AG08396 (cell line): ENCODE data around the gene IGFLR1.
A peak's percentile ranks its signal among the peaks of the same experiment; 100 is the strongest.
"Not testable (repeated sequence)": the region's sequence is repeated elsewhere in the genome, so short reads cannot be mapped to it uniquely, and the experiment has no call there.

Experiments used
- DNase-seq: peaks from one replicate; pipeline ENCODE4 v3.0.0; 2012; ENCODE audit warnings: low spot score, mixed read lengths

IGFLR1 gene

DNA sequence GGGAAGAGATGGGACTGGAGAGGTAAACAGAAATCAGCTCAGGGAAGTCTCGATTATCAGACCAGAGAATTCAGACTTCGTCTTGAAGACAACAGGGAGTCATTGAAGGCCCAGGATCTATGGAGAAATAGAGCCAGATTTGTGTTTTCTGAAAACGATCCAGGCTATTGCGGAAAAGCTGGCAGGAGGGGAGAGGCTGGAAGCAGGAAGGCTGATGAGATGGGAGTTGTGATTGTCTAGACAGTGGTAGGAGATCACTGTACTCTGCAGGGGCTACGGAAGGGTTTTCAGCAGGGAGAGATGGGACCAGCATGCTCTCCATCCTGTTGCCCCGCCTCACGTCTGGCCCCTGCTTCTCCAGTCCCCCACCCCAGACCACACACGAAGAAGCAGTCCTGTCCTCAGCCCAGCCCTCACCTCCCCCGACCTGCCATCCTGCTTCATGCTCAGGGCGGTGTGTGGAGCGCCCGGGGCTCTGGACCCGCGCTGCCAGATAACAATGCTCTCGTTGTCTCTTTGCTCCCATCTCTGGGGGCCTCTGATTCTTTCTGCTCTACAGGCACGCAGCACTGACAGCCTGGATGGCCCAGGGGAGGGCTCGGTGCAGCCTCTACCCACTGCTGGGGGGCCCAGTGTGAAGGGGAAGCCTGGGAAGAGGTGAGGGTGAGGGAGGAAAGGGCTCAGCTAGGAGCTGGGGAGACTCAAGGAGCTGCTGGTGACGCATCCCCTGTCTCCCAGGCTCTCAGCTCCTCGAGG lies 35.0 kb upstream of the IGFLR1 start:
- DNase-seq, result no peak

DNA sequence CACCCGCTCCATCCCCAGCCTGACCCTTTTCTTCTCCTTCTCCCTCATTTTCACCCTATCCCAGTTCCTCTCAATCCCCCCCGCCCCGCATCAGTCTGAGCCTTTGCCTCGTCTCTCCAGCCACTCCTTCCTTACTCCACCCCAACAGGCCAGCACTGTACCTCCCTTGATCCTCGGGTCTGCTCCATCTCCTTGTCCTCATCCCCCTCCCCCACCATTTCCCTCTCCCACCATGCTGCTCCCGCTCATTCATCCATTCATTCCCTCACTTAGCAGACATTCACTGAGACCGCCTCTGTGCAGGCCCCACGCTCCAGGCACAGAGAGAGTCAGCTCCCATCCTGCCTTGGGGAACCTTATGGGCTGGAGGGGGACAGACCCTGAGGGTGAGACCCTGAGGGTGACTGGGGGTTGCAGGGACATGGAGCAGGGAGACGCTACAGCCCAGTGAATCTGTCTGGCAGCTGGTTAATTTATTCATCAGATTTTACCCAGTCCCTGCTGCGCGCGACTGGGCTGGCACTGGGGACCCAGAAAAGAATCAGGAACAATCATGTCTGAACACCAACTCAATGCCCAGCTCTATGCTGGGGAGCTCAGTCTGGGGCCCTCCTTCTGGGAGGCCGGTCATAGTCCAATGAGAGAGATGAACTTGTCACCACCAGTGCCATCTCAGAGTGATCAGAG lies 34.0 kb upstream of the IGFLR1 start:
- DNase-seq, result no peak

DNA sequence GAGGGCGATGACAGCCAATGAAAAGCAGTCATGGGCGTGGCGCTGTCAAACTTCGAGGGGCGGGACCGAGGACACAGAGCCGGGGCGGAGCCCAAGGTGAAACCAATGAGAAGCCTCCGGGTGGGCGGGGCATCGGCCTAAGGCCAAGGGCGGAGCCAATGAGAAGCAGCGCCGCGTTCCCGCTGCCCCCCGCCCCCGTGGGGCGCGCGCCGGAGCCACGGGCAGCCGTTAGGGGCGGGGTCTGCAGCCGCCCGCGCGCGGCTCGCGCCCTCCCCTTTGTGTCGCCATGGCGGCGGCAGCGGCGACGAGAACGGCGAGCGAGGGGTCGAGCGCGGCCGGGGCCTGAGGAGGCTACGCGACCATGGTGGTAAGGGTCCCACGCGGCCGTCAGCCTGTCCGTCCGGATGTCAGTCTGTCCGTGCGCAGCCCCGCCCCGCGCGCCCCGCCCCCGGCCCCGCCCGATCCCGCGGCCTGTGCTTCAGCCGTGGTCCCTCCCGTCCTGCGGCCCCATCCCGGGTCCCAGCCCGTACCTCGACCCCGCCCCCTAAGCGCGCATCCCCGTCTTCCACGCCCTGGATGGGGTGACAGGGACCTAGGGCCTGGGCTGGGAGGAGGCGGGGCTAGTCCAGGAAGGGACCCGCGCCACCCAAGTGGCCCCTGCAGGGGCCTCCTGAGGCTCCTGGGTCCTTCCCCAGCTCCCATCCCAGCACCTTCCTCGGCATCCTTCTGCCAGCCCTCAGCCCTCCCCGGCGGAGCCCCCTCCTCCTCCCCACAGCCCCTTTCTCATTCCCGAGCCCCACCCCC lies 33.2 kb upstream of the IGFLR1 start, which contains the start of gene ARHGAP33:
TSS of gene ARHGAP33 (plus strand) at position 267 of the 804 bp plus-strand sequence. CDS start at position 362, 95 bp downstream.
- DNase-seq, result peak; percentile 99

DNA sequence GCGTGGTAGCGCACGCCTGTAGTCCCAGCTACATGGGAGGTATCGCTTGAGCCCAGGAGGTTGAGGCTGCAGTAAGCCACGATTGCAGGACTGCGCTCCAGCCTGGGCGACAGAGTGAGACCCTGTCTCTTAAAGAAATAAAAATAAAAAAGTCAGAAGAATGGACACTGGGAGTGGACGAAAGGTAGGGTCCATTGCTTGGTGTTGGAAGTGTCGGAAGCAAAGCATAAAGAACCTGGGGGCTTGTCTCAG lies 32.7 kb upstream of the IGFLR1 start:
- no peak for DNase-seq

DNA sequence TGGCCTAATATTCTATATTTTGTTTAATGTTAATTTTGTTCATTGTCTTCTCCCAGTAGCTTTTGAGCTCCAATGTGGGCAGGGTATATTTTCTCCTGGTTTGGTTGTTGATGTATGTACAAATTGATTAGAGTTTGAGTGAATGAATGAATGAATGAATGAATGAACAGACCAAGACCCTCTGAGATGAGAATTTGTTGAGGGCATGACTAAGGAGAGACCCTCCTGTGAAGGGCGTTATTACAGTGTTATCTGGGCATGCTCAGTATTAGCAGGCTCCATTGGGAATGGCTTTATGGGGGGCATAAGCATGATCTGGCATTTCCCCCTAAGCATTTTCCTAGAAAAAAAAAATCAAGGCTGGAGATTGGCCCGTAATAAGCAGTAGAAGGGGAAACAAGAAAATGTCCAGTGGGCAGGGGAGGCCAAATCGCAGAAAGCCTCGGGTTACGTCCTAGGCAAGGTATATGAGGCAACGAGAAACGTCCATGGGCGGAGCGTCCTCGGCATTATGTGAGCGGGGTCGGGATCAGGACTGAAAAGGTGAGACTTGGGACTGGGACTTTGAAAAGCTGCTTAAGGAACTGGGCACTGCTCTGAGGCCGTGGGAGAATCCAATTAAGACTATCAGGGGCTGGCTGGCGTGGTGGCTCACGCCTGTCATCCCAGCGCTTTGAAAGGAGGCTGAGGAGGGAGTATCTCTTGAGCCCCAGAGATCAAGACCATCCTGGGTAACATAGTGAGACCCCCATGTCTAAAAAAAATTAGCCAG lies 32.2 kb upstream of the IGFLR1 start:
- no peak for DNase-seq

DNA sequence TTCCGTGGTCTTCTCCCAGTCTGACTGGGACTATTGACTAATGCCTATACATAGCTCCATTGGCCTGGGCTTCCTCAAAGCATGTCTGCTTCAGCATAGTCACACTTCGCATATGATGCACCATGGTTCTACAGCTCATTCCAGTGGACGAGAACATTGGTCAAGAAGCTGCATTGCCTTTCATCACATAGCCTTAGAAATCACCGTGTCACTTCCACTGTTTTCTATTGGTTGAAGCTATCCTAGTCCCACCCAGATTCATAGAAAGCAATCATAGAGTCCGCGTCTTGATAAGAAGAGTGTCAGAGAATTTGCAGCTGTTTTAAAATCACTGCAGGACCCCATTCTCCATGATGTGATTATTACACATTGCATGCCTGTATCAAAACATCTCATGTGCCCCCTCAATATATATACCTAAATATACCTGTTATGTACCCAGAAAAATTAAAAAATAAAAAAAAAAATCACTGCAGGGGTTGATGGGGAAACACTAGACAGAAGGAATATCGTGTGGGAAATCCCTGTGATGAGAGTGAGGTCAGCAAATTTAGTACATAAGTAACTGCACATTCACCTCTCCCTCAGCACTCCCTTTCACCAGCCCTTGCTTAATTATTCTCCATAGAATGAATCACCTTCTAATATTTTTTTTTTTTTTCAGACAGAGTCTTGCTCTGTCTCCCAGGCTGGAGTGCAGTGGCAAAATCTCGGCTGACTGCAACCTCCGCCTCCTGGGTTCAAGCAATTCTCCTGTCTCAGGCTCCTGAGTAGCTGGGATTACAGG lies 31.0 kb upstream of the IGFLR1 start:
- DNase-seq, result no peak

DNA sequence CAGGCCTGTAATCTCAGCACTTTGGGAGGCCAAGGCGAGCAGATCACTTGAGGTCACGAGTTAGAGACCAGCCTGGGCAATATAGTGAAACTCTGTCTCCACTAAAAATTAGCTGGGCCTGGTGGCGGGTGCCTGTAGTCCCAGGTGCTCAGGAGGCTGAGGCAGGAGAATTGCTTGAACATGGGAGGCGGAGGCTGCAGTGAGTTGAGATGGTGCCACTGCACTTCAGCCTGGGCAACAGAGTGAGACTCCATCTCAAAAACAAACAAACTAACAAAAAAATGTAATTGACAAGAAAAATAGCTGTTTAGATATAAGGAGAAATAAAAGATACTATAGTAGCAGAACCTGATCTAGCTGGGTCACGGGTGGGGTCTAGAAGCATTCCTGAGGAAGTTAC lies 30.1 kb upstream of the IGFLR1 start:
- not testable (repeated sequence) for DNase-seq

DNA sequence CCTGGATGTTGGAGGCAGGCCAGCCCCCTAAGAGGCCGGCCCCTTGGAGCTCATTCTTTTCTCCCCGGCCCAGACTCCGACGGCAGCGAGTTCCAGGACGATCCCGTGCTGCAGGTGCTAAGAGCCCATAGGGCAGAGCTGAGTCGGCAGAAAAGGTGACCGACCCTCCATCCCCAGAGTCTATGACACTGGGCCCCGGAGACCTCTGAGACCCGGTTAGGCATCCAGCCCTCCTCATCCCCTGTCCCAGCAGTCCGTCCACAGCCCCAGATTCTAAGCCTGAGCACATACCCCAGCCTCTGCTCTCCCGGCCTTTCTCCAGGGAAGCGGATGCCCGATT lies 25.8 kb upstream of the IGFLR1 start:
- peak; percentile 7 for DNase-seq

DNA sequence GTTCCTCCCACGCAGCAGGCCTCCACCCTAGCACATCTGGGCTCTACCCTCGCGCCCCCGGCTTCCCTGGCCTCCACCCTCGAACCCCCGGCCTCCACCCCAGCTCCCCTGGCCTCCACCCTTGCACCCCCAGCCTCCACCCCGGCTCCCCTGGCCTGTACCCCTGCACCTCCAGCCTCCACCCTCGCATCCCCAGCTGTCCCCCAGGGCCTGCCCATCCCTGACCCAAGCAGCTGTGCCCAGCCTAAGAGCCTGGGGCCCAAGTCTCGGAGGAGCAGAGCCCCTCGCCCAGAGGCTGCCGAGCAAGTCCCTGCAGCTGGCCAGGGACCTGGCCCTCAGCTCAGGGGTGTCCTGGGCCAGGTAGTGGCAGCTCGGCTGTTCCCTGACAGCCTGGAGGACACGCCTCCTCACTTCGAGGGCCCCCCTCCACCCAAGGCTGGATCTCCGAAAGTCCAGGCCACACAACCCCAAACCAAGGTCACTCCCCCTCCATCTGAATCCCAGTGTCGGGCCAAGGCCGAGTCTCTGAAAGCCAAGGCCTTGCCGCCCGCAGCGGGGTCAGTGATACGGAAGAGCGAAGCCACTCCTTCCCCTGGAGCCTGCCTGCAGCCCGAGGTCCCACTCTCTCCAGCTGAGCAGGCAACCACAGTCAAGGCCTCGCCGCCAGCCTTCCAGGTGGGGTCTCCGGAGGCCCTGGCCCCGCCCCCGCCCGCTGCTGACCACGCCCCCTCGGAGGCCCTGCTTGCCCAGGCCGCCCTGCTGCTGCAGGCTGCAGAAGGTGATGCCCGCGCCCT lies 25.2 kb upstream of the IGFLR1 start:
- peak; percentile 15 for DNase-seq

DNA sequence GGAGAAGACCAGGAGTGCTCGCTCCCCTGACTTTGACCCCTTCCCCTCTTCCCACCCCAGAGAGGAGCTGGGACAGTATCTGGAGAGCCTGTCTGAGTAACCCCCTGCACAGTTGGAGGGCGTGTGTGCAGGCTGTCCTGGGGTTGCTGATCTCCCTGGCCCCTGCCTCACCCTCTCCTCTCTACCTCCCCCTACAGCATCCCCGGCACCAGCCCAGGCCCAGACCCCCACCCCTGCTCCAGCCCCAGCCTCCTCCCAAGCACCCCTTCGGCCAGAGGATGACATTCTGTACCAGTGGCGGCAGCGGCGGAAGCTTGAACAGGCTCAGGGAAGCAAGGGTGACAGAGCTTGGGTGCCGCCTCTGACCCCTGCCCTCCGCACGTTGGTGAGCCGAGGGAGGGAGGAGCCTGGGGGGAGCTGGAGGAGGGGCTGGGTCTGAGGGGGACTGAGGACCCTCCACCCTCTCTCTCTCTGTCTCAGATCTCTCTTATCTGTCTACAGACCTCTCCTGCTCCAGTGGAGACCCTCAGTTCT lies 24.4 kb upstream of the IGFLR1 start:
- DNase-seq, result peak; percentile 4

DNA sequence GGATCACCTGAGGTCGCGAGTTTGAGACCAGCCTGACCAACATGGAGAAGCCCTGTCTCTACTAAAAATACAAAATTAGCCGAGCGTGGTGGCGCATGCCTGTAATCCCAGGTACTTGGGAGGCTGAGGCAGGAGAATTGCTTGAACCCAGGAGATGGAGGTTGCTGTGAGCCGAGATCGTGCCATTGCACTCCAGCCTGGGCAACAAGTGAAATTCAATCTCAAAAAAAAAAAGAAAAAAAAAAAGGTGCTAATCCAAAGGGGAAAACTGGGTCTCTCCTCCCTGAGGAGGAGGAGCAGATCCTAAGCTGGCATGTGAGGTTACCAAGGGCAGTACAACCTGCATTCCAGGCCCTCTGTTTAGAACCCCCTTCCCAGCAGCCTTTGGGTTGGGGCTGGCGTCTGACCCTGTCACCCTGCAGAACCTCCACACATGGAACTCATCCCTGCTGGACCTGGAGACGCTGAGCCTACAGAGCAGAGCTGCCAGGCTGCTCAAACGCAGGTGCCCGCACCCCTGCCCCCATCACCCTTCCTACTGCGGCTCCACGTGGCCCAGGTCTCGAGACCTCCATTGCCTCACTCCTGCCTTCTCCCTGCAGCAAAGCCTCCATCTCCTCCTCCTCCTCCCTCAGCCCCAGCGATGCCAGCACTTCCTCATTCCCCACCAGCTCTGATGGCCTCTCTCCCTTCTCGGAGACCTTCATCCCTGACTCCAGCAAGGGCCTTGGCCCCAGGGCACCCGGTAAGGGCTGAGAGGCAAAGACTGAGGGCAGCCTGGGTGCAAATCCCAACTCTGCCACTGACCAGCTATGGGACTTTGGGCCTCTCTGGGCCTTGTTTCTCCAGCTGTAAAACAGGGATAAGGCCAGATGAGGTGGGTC lies 22.4 kb upstream of the IGFLR1 start:
- no peak for DNase-seq

DNA sequence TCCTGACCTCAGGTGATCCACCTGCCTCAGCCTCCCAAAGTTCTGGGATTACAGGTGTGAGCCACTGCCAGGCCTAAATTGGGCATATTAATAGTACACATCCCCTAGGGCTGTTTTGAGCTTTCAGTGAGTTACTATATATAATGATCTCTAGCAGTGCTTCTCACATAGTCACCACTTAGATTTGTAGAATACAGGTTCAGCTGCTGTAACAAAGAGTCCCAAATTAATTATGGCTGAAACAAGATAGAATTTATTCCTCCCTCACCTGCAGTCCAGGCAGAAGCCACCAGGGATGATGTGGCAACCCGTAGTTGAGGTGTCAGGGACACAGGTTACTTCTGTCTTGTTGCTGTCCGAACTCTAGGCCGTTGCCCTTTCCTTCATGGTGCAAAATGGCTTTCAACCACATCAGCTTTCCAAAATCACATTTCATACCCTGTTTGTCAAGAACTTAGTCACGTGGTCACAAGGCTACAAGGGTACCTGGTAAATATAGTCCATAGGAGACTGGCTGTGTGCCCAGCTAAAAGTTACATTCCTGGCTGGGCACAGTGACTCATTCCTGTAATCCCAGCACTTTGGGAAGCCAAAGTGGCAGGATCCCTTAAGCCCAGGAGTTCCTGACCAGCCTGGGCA lies 18.6 kb upstream of the IGFLR1 start:
- no peak for DNase-seq

DNA sequence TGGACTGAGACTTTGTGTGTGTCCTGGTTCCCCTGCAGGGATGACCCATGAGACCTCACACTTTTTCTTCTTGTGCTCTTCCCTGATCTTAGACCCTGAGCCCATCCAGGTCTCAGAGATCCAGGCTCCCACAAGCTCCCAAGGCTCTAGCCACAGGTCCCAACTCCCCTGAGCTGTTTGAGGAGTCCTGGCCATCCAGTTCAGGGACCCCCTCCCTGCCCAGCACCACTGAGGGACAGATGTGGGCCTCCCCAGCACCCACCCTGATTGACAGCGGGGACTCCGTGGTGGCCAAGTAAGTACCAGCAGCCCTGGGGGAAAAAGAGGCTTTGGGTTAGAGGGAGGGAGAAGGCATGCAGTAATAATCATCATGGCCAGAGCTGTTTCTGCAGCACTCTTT lies 17.4 kb upstream of the IGFLR1 start:
- no peak for DNase-seq

DNA sequence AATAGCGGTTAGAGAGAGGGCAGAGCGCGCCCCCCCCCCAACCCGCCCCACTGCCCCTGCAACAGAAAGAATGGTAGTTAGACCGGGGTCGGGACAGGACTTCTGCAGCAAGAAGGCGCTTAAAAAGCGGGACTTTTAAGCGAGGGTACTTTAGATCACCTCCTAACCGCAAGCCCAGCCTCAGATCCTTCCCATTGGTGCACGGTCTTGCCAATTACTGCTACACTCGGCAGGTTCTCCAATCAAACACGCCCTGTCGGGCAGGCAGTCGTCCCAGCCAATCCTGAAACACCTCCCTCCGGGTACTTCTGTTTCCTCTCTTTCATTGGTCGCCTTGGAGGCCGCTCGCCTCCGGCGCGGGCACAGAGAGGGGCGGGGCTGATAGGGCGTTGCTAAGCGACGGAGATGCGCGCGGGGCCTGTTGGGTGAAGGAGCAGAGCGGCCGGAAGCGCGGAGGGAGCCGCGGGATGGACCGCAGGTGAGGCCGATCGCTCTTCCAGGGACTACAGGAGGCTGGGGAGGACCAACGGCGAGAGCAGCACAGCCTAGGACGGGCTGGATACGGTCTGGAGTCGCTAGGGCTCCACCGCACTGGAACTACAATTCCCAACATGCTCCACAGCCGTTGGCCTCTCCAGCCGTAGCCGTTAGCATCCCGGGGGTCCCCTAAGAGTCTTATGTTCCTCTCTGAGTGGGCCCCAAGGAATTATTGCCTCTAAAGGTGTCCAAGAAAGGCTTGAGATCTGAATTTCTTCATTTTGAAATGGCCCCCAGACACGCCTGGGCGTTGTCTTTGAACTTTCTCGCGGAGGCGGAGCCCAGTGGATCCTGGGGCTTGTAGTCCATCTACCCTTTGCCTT lies 15.7 kb upstream of the IGFLR1 start, which contains the start of gene PROSER3:
TSS of gene PROSER3 (plus strand) at position 428 of the 860 bp plus-strand sequence. CDS start at position 468, 40 bp downstream.
- DNase-seq, result peak; percentile 99

DNA sequence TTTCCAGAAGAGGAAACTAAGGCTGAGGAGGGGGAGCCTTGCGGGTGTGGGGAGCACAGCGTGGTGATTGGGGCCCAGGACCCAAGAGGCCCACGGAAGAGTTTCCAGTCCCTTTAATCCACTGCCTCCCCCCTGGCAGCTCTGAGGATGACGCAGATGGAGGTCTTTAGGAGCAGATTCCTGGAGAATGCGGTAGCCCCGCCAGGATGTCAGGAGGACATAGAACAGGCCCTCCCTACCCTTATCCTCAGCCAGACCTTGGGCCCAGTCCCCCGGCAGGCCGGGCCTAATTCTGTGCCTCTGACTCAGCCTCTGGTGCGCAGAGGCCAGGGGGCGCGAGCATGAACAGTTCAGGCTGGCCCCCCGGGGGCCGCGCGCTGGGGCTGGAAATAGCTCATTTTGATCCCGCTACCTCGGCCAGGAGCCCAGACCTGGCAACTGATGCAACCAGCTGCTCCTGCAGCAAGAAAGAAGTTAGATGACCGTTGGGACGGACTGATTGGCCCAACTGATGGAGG lies 15.0 kb upstream of the IGFLR1 start:
- DNase-seq, result peak; percentile 76

DNA sequence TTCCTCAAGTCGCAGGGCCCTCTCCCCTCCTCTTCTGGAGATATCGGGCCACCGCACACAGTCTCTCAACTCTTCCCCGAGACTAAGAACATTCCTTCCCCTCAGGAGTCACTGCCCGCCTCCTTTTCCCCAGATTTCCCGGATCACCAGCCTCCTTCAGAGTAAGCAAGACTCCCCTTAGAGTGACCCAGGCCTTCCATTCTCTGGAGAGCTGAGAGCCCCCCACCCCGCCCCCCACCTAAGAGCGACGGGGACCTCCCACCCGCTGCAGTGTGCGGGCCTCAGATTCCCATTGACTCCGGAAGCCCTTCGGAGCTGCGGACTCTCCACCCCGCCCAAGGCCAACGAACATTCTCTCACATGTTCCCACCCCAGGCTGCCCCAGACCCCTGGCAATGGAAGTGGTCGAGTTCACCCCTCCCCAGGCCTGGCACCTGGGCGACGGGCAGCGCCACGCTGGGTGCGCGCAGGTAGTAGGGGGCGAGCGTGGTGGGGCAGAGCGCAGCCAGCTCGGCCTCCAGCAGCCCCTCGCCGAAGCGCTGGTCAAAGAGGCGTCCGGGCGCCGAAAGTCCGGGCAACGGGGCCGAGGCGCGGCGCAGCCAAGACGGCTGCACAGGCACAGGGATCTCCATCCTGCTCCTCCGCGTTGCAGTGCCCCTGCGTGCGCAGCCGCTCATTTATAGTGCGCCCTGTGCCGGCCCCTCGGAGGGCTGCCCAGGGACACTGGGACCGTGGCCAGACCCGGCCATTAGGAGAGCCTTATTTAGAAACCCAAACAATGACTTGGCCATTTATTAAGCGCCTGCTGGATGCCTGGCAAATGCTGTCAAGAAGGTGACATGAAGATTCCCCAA lies 14.4 kb upstream of the IGFLR1 start, which contains the start of gene HSPB6:
TSS of gene HSPB6 (minus strand) at position 653 of the 854 bp plus-strand sequence. CDS start at position 632, 21 bp downstream.
- peak; percentile 62 for DNase-seq
